PC-3 (cell line): ENCODE data around the gene MACROH2A1. TPM values are rescaled to one million over a fixed set of nuclear protein-coding genes. Genes with fewer than 3 reads are reported as not detected.

Source experiments
- ATAC-seq: fragments of 200-7000 bp; cut with Tn5 transposase; 2 replicates; pipeline ENCODE4 v1.9.1; 2020; ENCODE audit warnings: mild to moderate bottlenecking, moderate library complexity
- BruUV-seq: library from RNA; stranded (reverse); fragments of 400-500 nt; replicated peaks from 2 replicates; lab custom pipeline; 2021; lab: Mats Ljungman, UMichigan
- CTCF ChIA-PET: fragments of 300-600 bp; sonication (Branson Sonifier 250); formaldehyde crosslinking; loops from one replicate; lab custom pipeline; 2022; ENCODE audit warnings: antibody characterized with exemption; lab: Charles Lee
- POLR2A ChIA-PET: fragments of 300-600 bp; sonication (Branson Sonifier 250); formaldehyde crosslinking; loops from one replicate; lab custom pipeline; 2022; ENCODE audit warnings: antibody characterized with exemption; ENCODE audit not compliant: unreplicated experiment; lab: Charles Lee
- DNase-seq: peaks from one replicate; pipeline ENCODE4 v3.0.0-alpha.2; 2015
- H2AFZ ChIP-seq: fragments of 300-600 bp; sonication (generic); 2 replicates; pipeline ENCODE4 v1.6.0; 2016; ENCODE audit warnings: antibody characterized with exemption, low read length
- H3F3A ChIP-seq: fragments of 300-600 bp; sonication (generic); one replicate; pipeline ENCODE4 v1.6.0; 2017; ENCODE audit warnings: antibody characterized with exemption, low read length, control low read depth, mild to moderate bottlenecking; ENCODE audit not compliant: unreplicated experiment
- H3K27ac ChIP-seq: fragments of 300-600 bp; sonication (generic); 2 replicates; pipeline ENCODE4 v1.5.1; 2016; ENCODE audit warnings: mild to moderate bottlenecking, low read length
- H3K27me3 ChIP-seq: fragments of 300-600 bp; sonication (generic); 2 replicates; pipeline ENCODE4 v1.6.1; 2016; ENCODE audit warnings: low read length, mixed read lengths
- H3K36me3 ChIP-seq: fragments of 300-600 bp; sonication (generic); 2 replicates; pipeline ENCODE4 v1.6.1; 2016; ENCODE audit warnings: low read depth, mixed run types, low read length, mixed read lengths
- H3K4me1 ChIP-seq: fragments of 300-600 bp; sonication (generic); 2 replicates; pipeline ENCODE4 v1.5.1; 2016; ENCODE audit warnings: low read length; ENCODE audit not compliant: insufficient read depth
- H3K4me2 ChIP-seq: fragments of 300-600 bp; sonication (generic); 2 replicates; pipeline ENCODE4 v1.6.0; 2016; ENCODE audit warnings: low read length
- H3K4me3 ChIP-seq: fragments of 300-600 bp; sonication (generic); 2 replicates; pipeline ENCODE4 v1.5.1; 2016; ENCODE audit warnings: mild to moderate bottlenecking, low read length, mixed read lengths
- H3K79me2 ChIP-seq: fragments of 300-600 bp; sonication (generic); 2 replicates; pipeline ENCODE4 v1.6.1; 2017; ENCODE audit warnings: low read length, mixed read lengths
- H3K9ac ChIP-seq: fragments of 300-600 bp; sonication (generic); 2 replicates; pipeline ENCODE4 v1.6.0; 2016; ENCODE audit warnings: mild to moderate bottlenecking, low read length
- H3K9me2 ChIP-seq: fragments of 300-600 bp; sonication (generic); replicated peaks from 2 replicates; pipeline ENCODE4 v1.6.1; 2016; ENCODE audit warnings: mixed run types, low read length, mixed read lengths
- H3K9me3 ChIP-seq: fragments of 300-600 bp; sonication (generic); 2 replicates; pipeline ENCODE4 v1.6.1; 2016; ENCODE audit warnings: low read length, mixed read lengths
- H4K20me1 ChIP-seq: fragments of 300-600 bp; sonication (generic); 2 replicates; pipeline ENCODE4 v1.6.1; 2016; ENCODE audit warnings: low read length, mixed read lengths
- EZH2 ChIP-seq: fragments of 300-600 bp; sonication (generic); IDR thresholded peaks from one replicate; pipeline ENCODE4 v1.6.1; 2017; ENCODE audit warnings: antibody characterized with exemption, mild to moderate bottlenecking, low read length; ENCODE audit not compliant: unreplicated experiment
- EZH2phosphoT487 ChIP-seq: fragments of 300-600 bp; sonication (generic); IDR thresholded peaks from 2 replicates; pipeline ENCODE4 v1.6.1; 2018; ENCODE audit warnings: mild to moderate bottlenecking, antibody characterized with exemption, low read length, borderline replicate concordance
- intact Hi-C: fragments of 100-400 bp; cut with micrococcal nuclease; formaldehyde crosslinking; loops from 2 replicates; pipeline ENCODE4 v1.9.0; 2023
- total RNA-seq: library from RNA; depleted of rRNA; stranded (reverse); fragments of >200 nt; gene quantifications from 2 replicates; pipeline ENCODE4 v1.2.3, GENCODE V29; 2014
- TF ChIP-seq, protein P1 (sequence below): fragments of 300-600 bp; sonication (generic); conservative IDR thresholded peaks from 2 replicates; pipeline ENCODE4 v1.5.1; 2017; ENCODE audit warnings: antibody characterized with exemption, low read depth, mild to moderate bottlenecking, low read length

Gene MACROH2A1
- total RNA-seq, 1 experiment from 2014 or later = 388 TPM

DNA sequence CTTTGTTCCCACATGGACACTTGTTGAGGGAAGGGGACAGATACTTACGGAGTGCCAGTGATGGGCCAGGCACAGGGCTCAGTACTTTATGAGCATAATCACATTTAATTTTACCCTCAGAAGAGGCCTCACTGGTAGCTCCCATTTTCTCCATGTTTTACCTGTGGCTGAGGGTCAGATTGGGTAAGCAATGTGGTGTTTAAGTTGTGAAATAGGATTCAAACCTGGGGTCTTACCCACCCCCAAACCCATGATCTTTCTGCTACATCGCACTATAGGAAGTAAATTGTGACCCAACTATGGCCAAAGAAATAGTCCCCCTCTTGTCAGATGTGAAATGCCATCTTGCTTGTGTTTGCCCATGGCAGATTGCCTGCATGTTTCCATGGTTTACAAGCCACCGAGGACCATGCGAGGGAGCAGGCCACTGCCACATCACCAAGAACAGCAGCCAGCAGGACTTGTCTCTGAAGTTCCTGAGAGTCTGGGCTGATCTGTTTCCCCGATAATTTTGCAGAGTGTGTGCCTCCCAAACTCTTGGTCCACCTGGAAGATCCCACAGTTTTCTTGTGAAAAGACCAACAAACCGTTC, 95.4 kb downstream of the MACROH2A1 start:
- no peaks in the 10 kb centered on the region for H3K36me3 ChIP-seq
- CTCF ChIA-PET = no interaction called here
- TF ChIP-seq EZH2 (no peak), EZH2phosphoT487 (no peak)
- TF ChIP-seq, protein P1, sequence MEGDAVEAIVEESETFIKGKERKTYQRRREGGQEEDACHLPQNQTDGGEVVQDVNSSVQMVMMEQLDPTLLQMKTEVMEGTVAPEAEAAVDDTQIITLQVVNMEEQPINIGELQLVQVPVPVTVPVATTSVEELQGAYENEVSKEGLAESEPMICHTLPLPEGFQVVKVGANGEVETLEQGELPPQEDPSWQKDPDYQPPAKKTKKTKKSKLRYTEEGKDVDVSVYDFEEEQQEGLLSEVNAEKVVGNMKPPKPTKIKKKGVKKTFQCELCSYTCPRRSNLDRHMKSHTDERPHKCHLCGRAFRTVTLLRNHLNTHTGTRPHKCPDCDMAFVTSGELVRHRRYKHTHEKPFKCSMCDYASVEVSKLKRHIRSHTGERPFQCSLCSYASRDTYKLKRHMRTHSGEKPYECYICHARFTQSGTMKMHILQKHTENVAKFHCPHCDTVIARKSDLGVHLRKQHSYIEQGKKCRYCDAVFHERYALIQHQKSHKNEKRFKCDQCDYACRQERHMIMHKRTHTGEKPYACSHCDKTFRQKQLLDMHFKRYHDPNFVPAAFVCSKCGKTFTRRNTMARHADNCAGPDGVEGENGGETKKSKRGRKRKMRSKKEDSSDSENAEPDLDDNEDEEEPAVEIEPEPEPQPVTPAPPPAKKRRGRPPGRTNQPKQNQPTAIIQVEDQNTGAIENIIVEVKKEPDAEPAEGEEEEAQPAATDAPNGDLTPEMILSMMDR = no peak
- BruUV-seq = no TSS peak
- POLR2A ChIA-PET = no interaction called here
- H3K4me2 ChIP-seq = no peak overlapping the region
- H3F3A ChIP-seq = no peaks in the 10 kb centered on the region
- H4K20me1 ChIP-seq = no peaks in the 10 kb centered on the region
- H3K9me3 ChIP-seq = no peaks in the 10 kb centered on the region
- intact Hi-C loops = no loop called here
- no peak overlapping the region for H3K9ac ChIP-seq
- H3K27ac ChIP-seq = no peak overlapping the region
- ATAC-seq = no peak
- no peaks in the 10 kb centered on the region for H3K79me2 ChIP-seq
- DNase-seq = no peak
- H3K27me3 ChIP-seq = no peaks in the 10 kb centered on the region
- no peak overlapping the region for H2AFZ ChIP-seq
- no peaks in the 10 kb centered on the region for H3K9me2 ChIP-seq
- no peak overlapping the region for H3K4me3 ChIP-seq
- peaks cover 11% of the 10 kb centered on the region for H3K4me1 ChIP-seq

DNA sequence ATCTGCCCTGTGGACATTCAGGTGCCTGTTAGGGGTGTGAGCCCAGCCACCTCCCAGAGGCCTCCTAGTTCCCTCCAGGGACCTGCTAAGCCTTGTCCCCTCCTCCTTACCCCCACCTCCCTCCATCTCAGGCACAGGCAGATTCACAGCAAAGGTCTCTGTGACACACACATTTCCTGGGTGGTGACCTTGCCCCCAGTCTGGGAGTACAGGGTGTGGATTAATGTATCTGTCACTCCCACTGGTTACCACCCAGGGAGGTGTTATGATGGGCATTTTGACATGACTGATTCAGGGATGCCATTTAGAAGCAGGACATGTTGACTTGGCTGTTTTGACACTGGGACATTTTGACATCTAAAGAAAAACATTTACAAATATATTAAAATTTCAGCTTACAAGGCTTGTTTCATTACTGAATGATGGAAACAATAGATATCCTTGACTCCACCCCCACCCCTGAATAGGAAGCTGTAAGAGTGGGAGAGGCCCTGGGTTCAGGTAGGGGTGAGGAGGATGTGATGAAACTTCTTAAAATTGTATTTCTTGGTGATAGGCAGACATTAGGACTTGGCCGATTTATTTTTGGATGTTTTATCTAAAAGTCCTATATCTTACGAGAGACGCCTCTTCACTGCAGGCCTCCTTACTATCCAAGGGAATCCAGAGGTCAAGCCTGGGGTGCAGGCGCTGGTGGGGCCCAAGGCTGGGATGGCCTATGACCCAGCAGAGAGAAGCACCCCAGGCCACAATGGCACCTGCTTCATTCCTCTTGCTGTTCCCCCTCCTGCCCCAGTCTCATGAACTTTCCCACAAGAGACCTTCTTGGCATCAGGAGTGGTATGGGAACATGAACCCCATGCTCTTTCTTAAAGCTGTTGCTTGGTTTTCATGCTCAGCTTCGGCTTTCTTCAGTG, 101.9 kb downstream of the MACROH2A1 start:
- Histone ChIP-seq H3K27me3 (no peaks in the 10 kb centered on the region), H3K4me3 (no peak overlapping the region), H4K20me1 (no peaks in the 10 kb centered on the region), H2AFZ (no peak overlapping the region), H3K9ac (no peak overlapping the region), H3K9me2 (no peaks in the 10 kb centered on the region), H3F3A (no peaks in the 10 kb centered on the region), H3K27ac (no peak overlapping the region), H3K36me3 (no peaks in the 10 kb centered on the region), H3K4me1 (no peaks in the 10 kb centered on the region), H3K79me2 (no peaks in the 10 kb centered on the region), H3K9me3 (no peaks in the 10 kb centered on the region), H3K4me2 (no peak overlapping the region)
- CTCF ChIA-PET = no interaction called here
- TF ChIP-seq EZH2phosphoT487 = no peak
- TF ChIP-seq, protein P1 = no peak
- no peak for TF ChIP-seq EZH2
- POLR2A ChIA-PET = no interaction called here
- BruUV-seq = no TSS peak
- ATAC-seq (no peak), DNase-seq (no peak)
- intact Hi-C loops = no loop called here

DNA sequence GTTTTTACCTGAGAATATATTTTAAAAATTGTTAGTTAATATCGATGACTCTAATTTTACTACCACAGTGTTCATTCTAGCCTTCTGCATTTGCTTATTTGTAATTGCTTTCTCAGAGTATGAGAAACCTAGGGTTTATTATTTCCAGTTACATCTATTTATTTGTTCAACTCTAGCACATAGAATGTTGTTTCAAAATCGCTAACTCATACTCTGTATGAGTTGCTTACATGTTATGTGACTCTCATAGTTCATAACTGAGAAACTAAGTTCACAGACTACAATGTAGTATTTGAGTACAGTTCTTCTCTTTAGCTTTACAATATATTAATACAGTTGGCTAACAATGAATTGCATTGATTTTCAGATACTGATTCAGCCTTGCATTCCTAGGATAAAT, 103.2 kb downstream of the MACROH2A1 start:
- ATAC-seq = no peak
- Histone ChIP-seq H3K36me3 (no peaks in the 10 kb centered on the region), H3K9ac (no peak overlapping the region), H3K4me1 (no peaks in the 10 kb centered on the region), H4K20me1 (no peaks in the 10 kb centered on the region), H3K9me3 (no peaks in the 10 kb centered on the region), H3K9me2 (no peaks in the 10 kb centered on the region), H3K79me2 (no peaks in the 10 kb centered on the region), H2AFZ (no peak overlapping the region), H3K27me3 (no peaks in the 10 kb centered on the region), H3K4me2 (no peak overlapping the region), H3F3A (no peaks in the 10 kb centered on the region), H3K4me3 (no peak overlapping the region), H3K27ac (no peak overlapping the region)
- CTCF ChIA-PET = no interaction called here
- no peak for DNase-seq
- TF ChIP-seq, protein P1 = no peak
- TF ChIP-seq EZH2phosphoT487 (no peak), EZH2 (no peak)
- intact Hi-C loops = no loop called here
- POLR2A ChIA-PET = no interaction called here
- no TSS peak for BruUV-seq
